GM12891 (cell line): ENCODE measurements around the gene POP4.
A peak's percentile ranks its signal among the peaks of the same experiment; 100 is the strongest.

Source experiments
- DNase-seq: peaks from one replicate; pipeline ENCODE4 v3.0.0; 2011; ENCODE audit warnings: low spot score; ENCODE audit not compliant: insufficient read length
- FAIRE-seq: peaks from 2 replicates; lab custom pipeline; 2011; peaks lifted over from hg19 to GRCh38; lab: Jason Lieb, UNC
- PAX5 ChIP-seq: IDR thresholded peaks from 2 replicates; pipeline ENCODE4 v1.6.1; 2011; ENCODE audit warnings: low read length, moderate library complexity, mild to moderate bottlenecking; ENCODE audit not compliant: insufficient read depth, severe bottlenecking
- POLR2A ChIP-seq: IDR thresholded peaks from 2 replicates; pipeline ENCODE4 v1.6.1; 2011; ENCODE audit warnings: low read depth, low read length, control low read depth
- POLR2AphosphoS5 ChIP-seq: IDR thresholded peaks from 2 replicates; pipeline ENCODE4 v1.6.1; 2011; ENCODE audit warnings: low read depth, low read length, control low read depth
- POU2F2 ChIP-seq: IDR thresholded peaks from 2 replicates; pipeline ENCODE4 v1.6.1; 2011; ENCODE audit warnings: low read depth, mild to moderate bottlenecking, control low read depth, low read length, moderate library complexity
- SPI1 ChIP-seq: IDR thresholded peaks from 2 replicates; pipeline ENCODE4 v1.6.1; 2011; ENCODE audit warnings: low read depth, low read length, control low read depth
- TAF1 ChIP-seq: IDR thresholded peaks from 2 replicates; pipeline ENCODE4 v1.6.1; 2011; ENCODE audit warnings: low read depth, low read length, control low read depth

The POP4 gene

DNA sequence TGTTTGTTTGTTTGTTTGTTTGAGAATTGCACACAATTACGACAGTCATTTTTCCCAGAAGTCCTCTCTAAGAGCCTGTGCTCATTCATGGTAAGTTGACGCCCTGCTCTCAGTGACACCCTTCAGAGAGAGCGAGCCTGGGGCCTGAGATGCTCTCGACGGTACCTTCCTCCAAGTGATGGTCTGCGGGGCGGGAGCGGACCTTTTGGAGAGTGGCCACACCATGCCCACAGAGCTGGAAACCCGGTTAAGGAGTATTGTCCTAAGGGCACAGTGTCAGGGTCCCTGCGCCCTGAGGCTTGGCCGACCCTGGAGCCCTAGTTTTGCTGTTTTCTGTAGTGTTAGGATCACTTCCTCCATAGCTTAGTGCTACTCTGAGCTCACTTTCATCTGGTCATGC lies 3.6 kb downstream of the POP4 start:
- FAIRE-seq, result no peak
- TF ChIP-seq PAX5, result no peak
- TF ChIP-seq POLR2A, result no peak
- TF ChIP-seq POLR2AphosphoS5, result no peak
- TF ChIP-seq POU2F2, result no peak
- TF ChIP-seq SPI1, result peak; percentile 39; the same call in 1 of the 2 replicates
- no peak for TF ChIP-seq TAF1
- no peak for DNase-seq

DNA sequence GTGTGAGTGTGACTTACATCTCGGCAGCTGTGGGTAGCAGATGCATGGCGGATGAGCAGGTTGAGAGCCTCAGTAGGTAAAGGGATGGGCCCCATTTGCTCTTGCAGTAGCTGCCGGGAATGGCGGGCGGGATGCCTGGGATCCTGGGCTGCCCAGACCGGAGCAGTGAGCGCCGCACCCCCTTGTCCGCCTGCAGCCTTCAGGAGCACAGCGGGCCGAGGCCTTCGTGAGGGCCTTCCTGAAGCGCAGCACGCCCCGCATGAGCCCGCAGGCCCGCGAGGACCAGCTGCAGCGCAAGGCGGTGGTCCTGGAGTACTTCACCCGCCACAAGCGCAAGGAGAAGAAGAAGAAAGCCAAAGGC lies 4.1 kb downstream of the POP4 start:
- FAIRE-seq, result no peak
- TF ChIP-seq POU2F2, result no peak
- TF ChIP-seq POLR2AphosphoS5, result no peak
- TF ChIP-seq SPI1, result no peak
- TF ChIP-seq POLR2A, result no peak
- no peak for TF ChIP-seq TAF1
- no peak for TF ChIP-seq PAX5
- DNase-seq, result no peak

DNA sequence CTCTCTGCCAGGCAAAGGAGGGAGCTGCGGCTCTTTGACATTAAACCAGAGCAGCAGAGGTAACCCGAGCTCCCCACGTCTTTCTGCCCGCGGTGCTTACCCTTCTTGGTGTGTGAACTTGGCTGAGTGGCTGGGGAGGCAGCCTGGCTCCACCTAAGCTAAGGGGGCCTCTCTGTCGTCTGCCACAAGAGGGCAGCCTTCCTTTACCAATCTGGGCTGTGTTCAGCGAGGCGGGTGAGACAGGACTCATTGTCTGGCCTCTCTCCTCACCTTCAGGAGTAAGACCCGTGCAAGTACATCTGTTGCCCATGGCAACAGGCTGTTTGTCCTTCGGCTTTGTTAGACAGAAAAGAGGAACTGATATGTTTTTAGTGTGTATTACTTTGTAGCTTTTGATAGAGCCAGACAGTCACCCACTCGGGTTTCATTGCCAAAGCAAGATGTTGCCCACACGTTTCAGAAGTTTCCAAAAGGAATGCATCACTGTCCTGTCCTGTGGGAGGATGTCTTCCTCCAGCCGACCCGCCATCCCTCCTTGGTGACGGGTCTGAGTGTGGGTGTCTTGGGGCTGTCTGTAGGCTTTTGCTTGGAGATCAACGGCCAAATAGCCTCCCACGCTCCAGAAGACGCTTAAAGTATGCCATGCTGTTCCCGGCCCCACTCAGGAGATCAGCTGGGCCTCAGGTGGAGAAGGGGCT lies 4.6 kb downstream of the POP4 start:
- DNase-seq (peak; percentile 88), FAIRE-seq (peak; percentile 96)
- TF ChIP-seq SPI1 (peak; percentile 98), POLR2AphosphoS5 (no peak), TAF1 (no peak), PAX5 (peak; percentile 77)

DNA sequence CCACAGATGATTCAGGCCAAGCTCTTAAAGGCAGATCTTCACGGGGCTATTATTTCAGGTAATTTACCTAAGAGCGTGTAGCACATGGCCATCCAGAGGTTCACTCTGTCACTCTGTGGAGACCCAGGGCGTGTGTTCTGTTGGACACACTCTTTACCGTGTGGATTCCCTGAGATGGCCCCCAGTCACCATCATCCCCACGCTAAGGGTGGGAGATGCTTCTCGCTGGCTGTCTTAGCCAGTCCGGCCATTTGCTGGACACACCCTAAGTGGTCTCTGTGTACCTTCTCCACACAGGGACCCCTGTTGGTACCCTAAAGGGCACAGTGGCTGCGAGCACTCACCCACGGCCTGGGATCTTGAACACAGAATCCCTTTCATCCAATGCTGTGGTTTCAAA lies 6.0 kb downstream of the POP4 start:
- no peak for FAIRE-seq
- DNase-seq, result no peak
- no peak for TF ChIP-seq POLR2A
- TF ChIP-seq SPI1, result no peak
- TF ChIP-seq PAX5, result no peak

DNA sequence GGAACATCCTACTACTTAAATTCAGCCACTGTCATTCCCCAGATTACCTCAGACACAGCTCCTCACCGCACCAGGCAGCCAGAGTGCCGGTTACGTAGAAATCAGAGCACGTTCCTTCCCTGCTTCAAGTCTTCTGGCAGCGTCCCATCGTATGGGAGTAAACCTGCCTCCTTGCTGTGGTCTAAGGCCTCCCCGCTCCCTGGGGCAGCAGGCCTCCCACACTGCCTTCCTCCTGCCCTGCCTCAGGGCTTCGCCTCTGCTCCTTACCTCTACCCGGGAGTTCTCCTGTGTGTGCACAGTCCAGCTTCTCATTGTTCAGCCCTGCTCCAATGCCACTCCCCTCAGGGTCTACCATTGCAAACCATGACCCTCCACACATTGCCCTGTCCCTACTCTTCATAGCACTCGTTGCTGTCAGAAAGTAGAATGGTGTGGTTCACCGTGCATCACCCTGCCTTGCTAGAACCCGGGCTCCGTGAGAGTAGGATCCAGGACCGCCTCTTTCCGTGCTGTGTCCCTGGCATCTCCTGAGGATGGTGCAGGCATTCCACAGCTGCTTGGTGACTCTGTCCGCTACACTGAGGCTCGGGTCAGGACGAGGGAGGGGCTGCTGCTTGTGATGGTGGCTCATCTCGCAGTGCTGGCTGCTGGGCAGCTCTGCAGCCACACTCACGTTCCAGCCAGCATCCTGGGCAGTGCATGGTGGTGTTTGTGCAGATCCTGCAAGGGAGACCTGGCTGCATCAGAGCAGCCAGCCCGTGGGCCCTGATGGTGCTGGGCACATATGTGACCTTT lies 6.9 kb downstream of the POP4 start:
- FAIRE-seq, result no peak
- DNase-seq, result no peak
- no peak for TF ChIP-seq SPI1
- no peak for TF ChIP-seq PAX5
- TF ChIP-seq TAF1, result no peak
- no peak for TF ChIP-seq POLR2AphosphoS5
- no peak for TF ChIP-seq POU2F2
- TF ChIP-seq POLR2A, result no peak

DNA sequence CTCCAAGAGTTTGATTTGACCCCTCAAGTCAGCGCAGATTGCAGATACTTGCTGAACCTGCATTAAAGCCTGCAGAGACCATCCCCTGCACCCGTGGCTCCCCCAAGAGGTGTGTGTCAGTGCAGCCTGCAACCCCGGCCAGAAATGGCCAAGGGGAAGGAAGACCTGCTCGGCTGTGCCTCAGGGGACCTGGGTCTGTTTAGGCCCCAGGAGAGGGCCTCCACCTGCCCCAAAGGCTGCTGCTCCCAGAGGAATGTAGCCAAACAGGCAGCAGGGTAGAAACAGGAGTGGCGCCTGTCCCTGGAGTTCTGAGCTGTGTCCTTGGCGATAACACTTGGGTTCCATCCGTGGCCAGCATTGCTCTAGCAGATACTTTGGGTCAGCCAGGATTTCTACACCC lies 8.0 kb downstream of the POP4 start:
- DNase-seq (no peak), FAIRE-seq (no peak)
- no peak for TF ChIP-seq SPI1
- TF ChIP-seq POLR2AphosphoS5, result no peak
- no peak for TF ChIP-seq PAX5
- TF ChIP-seq POLR2A, result no peak
- TF ChIP-seq TAF1, result no peak
- no peak for TF ChIP-seq POU2F2

DNA sequence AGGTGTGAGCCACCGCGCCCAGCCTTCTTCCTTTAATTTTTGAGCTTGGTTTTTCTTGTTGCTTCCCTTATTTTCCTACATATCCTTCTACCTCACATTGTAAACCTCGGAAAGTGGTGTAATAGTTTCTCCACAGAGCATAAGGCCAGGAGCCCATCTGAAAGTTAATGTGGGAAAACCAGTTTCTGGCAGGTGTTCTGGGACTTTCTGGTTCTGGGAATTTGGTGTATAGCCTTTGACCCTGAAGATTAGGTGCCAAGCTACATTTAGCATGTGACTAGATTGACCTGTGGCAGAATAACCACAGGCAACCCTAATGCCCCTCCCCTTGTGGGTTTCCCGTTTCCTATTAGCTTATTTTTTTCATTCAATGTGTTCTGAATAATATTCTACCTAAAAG lies 8.7 kb downstream of the POP4 start:
- DNase-seq, result no peak
- no peak for TF ChIP-seq POLR2AphosphoS5
- no peak for TF ChIP-seq TAF1
- no peak for TF ChIP-seq POLR2A
- no peak for TF ChIP-seq SPI1
- no peak for TF ChIP-seq POU2F2
- no peak for FAIRE-seq

DNA sequence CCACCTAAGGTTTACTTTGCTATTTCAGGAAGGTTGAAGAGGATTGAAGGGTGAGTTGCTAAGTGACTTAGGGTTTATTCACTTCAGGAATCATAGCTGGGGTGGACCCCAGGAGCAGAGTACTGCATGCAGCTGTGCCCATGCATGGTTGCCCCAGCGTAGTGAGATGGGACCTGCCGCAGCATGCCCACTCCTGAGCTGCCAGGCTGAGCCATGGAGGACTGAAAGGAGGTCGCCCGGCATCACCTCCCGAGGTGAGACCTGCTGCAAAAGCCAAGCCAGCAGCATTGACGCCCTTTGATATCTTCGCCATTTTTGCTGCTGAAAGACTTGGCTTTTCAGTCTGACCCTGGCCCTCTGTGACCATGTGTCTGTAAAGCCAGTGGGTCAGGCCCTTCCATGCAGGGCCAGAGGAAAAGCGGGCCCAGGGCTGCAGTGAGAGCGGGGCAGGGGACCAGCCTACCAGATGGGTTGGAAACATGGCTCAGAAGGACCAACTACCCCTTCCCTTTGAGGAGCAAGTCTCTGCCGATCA lies 9.9 kb downstream of the POP4 start:
- no peak for TF ChIP-seq POU2F2
- no peak; the same call in 1 of the 2 replicates for TF ChIP-seq POLR2AphosphoS5
- TF ChIP-seq PAX5, result no peak
- TF ChIP-seq POLR2A, result no peak
- no peak for TF ChIP-seq TAF1
- no peak for TF ChIP-seq SPI1
- DNase-seq (no peak), FAIRE-seq (no peak)

DNA sequence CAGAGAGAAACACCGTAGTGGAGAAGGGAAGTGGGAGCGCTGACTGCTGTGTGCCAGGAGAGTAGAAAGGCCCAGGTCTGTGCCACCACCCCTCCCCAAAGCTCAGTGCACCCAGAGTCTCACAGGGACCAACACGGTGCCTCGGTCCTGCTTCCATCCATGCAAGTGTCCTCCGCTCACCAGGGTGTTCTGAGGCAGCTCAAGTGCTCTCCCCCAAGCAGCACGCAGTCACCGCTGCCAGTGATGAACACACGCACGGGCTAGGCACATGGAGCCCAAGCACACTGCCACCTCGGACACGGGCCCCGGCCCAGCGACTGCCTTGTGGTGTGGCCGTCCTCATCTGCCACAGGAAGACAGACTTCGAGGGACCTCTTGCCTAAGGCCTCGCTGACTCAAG lies 10.5 kb downstream of the POP4 start:
- FAIRE-seq (no peak), DNase-seq (no peak)
- TF ChIP-seq TAF1 (no peak), SPI1 (no peak), POLR2A (no peak), POLR2AphosphoS5 (no peak), POU2F2 (no peak), PAX5 (no peak)
